NOMO-1 (cell line): ENCODE results near the gene GLI2.

Experiments
- DNase-seq, 2 experiments: peaks; one replicate each; lab custom pipeline; 2025; ENCODE audit not compliant: unreplicated experiment in 2 of 2; lab: John Stamatoyannopoulos, UW

GLI2 gene

GRCh38 chr2:120750488-120751210 is 15.0 kb downstream of the GLI2 start:
- DNase-seq, result no peak

GRCh38 chr2:120751553-120751952 is 15.9 kb downstream of the GLI2 start:
- no peak for DNase-seq

GRCh38 chr2:120754067-120754960 is 18.6 kb downstream of the GLI2 start:
- DNase-seq, result no peak

- no peak for DNase-seq
These were observed 22.8 kb downstream of the GLI2 start for GRCh38 chr2:120758181-120759144.

- no peak for DNase-seq
These were observed 24.1 kb downstream of the GLI2 start for GRCh38 chr2:120759543-120760331.

GRCh38 chr2:120760446-120761135 is 24.9 kb downstream of the GLI2 start:
- no peak for DNase-seq

- no peak for DNase-seq
These were observed 25.6 kb downstream of the GLI2 start for GRCh38 chr2:120761164-120761861.

- DNase-seq, result no peak
These were observed 26.2 kb downstream of the GLI2 start for GRCh38 chr2:120761911-120762310.

- DNase-seq, result no peak
These were observed 26.8 kb downstream of the GLI2 start for GRCh38 chr2:120762341-120763061.

GRCh38 chr2:120763508-120763907 is 27.8 kb downstream of the GLI2 start:
- DNase-seq, result no peak

- no peak for DNase-seq
These were observed 28.3 kb downstream of the GLI2 start for GRCh38 chr2:120763931-120764330.

GRCh38 chr2:120764492-120764891 is 28.8 kb downstream of the GLI2 start:
- DNase-seq, result no peak

GRCh38 chr2:120764991-120765677 is 29.5 kb downstream of the GLI2 start:
- no peak for DNase-seq

GRCh38 chr2:120765678-120766469 is 30.2 kb downstream of the GLI2 start:
- no peak for DNase-seq

GRCh38 chr2:120766470-120767351 is 31.0 kb downstream of the GLI2 start:
- no peak for DNase-seq

GRCh38 chr2:120767486-120768005 is 31.9 kb downstream of the GLI2 start:
- no peak for DNase-seq
